ENCODE measurements around the gene PABPC1L. TPM values are rescaled to one million over a fixed set of nuclear protein-coding genes. Genes with fewer than 3 reads are reported as not detected.
"Not testable (repeated sequence)": the region's sequence is repeated elsewhere in the genome, so short reads cannot be mapped to it uniquely, and the experiment has no call there.

PABPC1L gene
- total RNA-seq, 1 experiment from 2014 or later: 42.2 TPM

DNA sequence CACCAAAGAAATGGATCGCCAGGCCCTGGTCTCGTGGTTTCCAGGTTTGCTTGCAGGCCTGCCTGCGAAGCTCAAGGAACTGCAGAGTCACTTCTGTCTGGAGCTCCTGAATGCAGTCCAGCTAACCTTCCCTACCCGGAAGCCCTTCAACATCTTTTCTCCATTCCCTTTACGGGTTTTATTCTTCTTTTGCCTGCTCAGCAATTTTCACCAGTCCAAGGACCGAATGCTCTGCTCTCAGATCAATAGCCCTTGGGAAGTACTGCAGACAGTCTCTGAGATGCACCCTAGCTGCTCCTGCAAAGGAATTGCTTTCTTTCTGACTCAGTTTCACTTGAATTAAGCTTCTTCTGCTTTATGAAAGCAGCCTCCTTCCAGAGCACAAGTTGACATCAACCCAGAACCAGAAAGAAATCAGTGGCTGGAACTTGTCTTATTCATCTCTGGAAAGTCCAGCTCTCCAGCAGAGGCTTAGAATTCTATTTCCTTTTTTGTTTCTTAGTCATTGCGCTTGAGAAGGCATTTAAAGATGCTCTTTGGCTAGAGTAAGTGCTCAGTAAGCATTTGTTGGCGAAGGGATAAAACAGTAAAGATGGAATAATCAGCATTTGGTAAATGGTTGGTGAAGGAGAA is 43.0 kb upstream of the PABPC1L start:
- Histone ChIP-seq H3K27me3 (replicated peaks; ENCODE audit: insufficient read depth, low read depth, low read length, poor library complexity) (no peaks in the 10 kb centered on the region), H3K4me3 (ENCODE audit: low read depth, low read length, poor library complexity, severe bottlenecking) (no peak overlapping the region), H3K9me3 (ENCODE audit: low read depth, low read length, poor library complexity, severe bottlenecking) (no peaks in the 10 kb centered on the region), H3K4me1 (ENCODE audit: insufficient read depth, low read length, poor library complexity, severe bottlenecking) (no peaks in the 10 kb centered on the region), H3K27ac (ENCODE audit: low read depth, low read length, poor library complexity, severe bottlenecking) (no peak overlapping the region), H3K36me3 (ENCODE audit: insufficient read depth, low read length, poor library complexity, severe bottlenecking) (no peaks in the 10 kb centered on the region)
- DNase-seq (ENCODE audit: low spot score): no peak
- CTCF ChIA-PET: interaction anchor here (0.6 to 1.3 kb wide), 5 partner anchors 19 to 888 kb away, joined by 3 to 7 read pairs (median 4); partner anchors contain the start of gene YWHAB
- TF ChIP-seq, protein P1, sequence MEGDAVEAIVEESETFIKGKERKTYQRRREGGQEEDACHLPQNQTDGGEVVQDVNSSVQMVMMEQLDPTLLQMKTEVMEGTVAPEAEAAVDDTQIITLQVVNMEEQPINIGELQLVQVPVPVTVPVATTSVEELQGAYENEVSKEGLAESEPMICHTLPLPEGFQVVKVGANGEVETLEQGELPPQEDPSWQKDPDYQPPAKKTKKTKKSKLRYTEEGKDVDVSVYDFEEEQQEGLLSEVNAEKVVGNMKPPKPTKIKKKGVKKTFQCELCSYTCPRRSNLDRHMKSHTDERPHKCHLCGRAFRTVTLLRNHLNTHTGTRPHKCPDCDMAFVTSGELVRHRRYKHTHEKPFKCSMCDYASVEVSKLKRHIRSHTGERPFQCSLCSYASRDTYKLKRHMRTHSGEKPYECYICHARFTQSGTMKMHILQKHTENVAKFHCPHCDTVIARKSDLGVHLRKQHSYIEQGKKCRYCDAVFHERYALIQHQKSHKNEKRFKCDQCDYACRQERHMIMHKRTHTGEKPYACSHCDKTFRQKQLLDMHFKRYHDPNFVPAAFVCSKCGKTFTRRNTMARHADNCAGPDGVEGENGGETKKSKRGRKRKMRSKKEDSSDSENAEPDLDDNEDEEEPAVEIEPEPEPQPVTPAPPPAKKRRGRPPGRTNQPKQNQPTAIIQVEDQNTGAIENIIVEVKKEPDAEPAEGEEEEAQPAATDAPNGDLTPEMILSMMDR (conservative IDR thresholded peaks at IDR 0.05; ENCODE audit: low read depth, low read length): no peak
- TF ChIP-seq EZH2 (IDR thresholded peaks at IDR 0.05; ENCODE audit: borderline replicate concordance, low read depth, low read length, poor library complexity, severe bottlenecking): no peak
- POLR2A ChIA-PET (ENCODE audit: low non-redundant PET): no interaction called here
- BruUV-seq (replicated peaks): no TSS peak
- intact Hi-C loops (cut with micrococcal nuclease; ENCODE audit: unreplicated experiment): loop anchor here (1.0 kb wide), 3 partner anchors 67 to 182 kb away; no protein-coding TSS in a partner anchor

DNA sequence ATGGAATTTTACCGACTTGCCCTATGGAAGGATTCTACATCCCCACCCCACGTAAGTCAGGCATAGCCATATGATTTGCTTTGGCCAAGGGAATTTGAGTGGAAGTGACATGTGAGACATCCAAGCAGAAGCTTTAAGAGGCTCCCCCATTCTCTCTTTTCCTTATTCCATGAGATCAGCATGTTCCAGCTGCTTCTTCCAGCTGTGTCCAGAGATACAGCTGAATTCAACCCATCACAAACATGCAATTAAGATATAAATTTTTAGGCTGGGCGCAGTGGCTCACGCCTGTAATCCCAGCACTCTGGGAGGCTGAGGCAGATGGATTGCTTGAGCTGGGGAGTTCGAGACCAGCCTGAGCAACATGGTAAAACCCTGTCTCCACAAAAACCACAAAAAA is 40.4 kb upstream of the PABPC1L start:
- TF ChIP-seq, protein P1 (conservative IDR thresholded peaks at IDR 0.05; ENCODE audit: low read depth, low read length): no peak
- no peak for TF ChIP-seq EZH2 (IDR thresholded peaks at IDR 0.05; ENCODE audit: borderline replicate concordance, low read depth, low read length, poor library complexity, severe bottlenecking)
- ChIA-PET CTCF (interaction anchor here (1.1 kb wide), 1 partner anchor 122 kb away, joined by 5 read pairs; no protein-coding TSS in a partner anchor), POLR2A (ENCODE audit: low non-redundant PET) (no interaction called here)
- H3K27me3 ChIP-seq (replicated peaks; ENCODE audit: insufficient read depth, low read depth, low read length, poor library complexity): no peaks in the 10 kb centered on the region
- BruUV-seq (replicated peaks): no TSS peak
- no peak overlapping the region for H3K4me3 ChIP-seq (ENCODE audit: low read depth, low read length, poor library complexity, severe bottlenecking)
- intact Hi-C loops (cut with micrococcal nuclease; ENCODE audit: unreplicated experiment): no loop called here
- no peaks in the 10 kb centered on the region for H3K36me3 ChIP-seq (ENCODE audit: insufficient read depth, low read length, poor library complexity, severe bottlenecking)
- H3K4me1 ChIP-seq (ENCODE audit: insufficient read depth, low read length, poor library complexity, severe bottlenecking): no peaks in the 10 kb centered on the region
- no peak for DNase-seq (ENCODE audit: low spot score)
- H3K27ac ChIP-seq (ENCODE audit: low read depth, low read length, poor library complexity, severe bottlenecking): no peak overlapping the region
- H3K9me3 ChIP-seq (ENCODE audit: low read depth, low read length, poor library complexity, severe bottlenecking): no peaks in the 10 kb centered on the region

DNA sequence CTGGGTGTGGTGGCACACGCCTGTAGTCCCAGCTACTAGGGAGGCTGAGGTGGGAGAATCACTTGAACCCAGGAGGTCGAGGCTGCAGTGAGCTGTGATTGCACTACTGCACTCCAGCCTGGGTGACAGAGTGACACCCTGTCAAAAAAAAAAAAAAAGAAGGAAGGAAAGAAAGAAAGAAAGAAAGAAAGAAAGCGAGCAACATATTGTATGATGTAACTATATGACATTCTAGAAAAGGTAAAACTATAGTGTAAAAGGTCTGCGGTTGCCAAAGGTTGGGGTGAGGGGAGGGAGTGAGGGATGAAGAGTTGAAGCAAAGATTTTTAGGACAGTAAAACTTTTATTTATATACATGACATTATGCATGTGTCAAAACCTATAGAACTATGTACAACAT is 27.5 kb upstream of the PABPC1L start:
- H3K27ac ChIP-seq (ENCODE audit: low read depth, low read length, poor library complexity, severe bottlenecking); BruUV-seq (replicated peaks); H3K36me3 ChIP-seq (ENCODE audit: insufficient read depth, low read length, poor library complexity, severe bottlenecking); H3K27me3 ChIP-seq (replicated peaks; ENCODE audit: insufficient read depth, low read depth, low read length, poor library complexity); intact Hi-C loops (cut with micrococcal nuclease; ENCODE audit: unreplicated experiment); DNase-seq (ENCODE audit: low spot score); POLR2A ChIA-PET (ENCODE audit: low non-redundant PET); H3K9me3 ChIP-seq (ENCODE audit: low read depth, low read length, poor library complexity, severe bottlenecking); H3K4me3 ChIP-seq (ENCODE audit: low read depth, low read length, poor library complexity, severe bottlenecking); H3K4me1 ChIP-seq (ENCODE audit: insufficient read depth, low read length, poor library complexity, severe bottlenecking); CTCF ChIA-PET: not testable (repeated sequence)

Measured in A673 (cell line).